GM19238 (cell line): ENCODE data around the gene RAB11FIP2.

Experiments
- DNase-seq: peaks from one replicate; pipeline ENCODE4 v3.0.0; 2011; ENCODE audit warnings: low spot score; ENCODE audit not compliant: insufficient read length

Gene RAB11FIP2

DNA sequence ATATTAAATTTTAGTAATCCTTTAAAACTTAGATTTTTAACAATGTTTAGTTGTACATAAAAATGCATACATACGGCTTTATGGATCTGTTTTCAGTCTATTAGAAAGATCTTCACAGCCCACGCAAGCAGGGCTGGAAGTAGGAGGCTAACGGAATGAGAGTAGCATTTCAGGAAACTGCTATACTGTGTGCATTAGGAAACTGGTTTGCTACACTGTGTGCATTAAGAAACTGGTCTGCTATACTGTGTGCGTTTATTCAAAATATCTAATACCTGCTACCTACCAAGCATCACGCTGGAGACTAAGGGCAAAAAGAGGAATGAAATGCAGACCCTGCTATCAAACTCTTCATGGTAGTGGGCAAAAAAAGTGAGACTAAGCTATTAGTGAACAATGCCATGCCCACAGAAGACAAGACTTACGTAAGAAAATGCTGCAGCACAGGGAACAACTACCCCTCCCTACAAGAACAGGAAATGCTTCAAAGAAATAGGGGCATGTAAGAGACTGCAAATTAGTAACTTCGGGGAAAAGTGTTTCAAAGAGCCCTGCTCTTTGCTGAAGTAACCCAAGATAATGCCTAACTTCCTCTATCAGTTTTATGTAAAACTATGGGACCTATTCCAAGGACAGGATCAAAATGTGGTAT lies 11.3 kb downstream of the RAB11FIP2 start:
- no peak for DNase-seq

GRCh38 chr10:118034791-118035261 lies 11.9 kb downstream of the RAB11FIP2 start:
- DNase-seq, result no peak

- no peak for DNase-seq
These were observed 12.8 kb downstream of the RAB11FIP2 start for GRCh38 chr10:118033905-118034304.

GRCh38 chr10:118032564-118032963 lies 14.2 kb downstream of the RAB11FIP2 start:
- no peak for DNase-seq

DNA sequence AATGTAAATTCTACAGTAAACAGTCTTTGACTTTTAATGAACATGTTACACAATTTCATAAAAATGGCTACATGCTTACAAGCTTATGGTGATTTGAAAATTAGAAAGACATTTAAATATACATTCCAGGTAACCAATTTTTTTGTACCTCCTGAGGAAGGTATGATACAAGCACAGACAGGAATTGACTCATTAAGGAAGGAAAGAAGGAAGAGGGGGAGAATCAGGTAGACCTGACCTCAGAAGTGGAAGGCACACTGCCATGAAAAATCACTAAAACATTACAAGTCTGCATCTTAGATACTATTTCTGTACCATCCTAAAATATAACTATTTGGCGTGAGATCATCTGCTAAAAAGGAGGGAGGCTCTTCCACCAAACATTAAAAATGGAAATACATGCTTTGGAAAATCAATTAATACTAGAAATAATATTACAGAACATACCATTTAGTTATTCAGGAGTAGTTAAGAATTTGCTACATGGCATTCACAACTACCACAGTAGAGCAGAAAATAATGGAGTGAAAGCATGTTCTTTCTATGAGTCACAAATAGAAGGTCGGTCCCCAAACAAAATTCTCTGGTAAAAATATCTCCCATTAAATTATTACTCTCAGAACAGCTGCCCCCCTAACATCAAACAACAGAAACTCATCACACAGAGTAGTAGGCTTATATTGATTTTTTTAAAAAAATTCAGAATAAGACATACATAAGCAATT lies 15.2 kb downstream of the RAB11FIP2 start:
- no peak for DNase-seq

- DNase-seq, result peak; percentile 5
These were observed 18.1 kb downstream of the RAB11FIP2 start for GRCh38 chr10:118028619-118029018.

- DNase-seq, result no peak
These were observed 19.3 kb downstream of the RAB11FIP2 start for GRCh38 chr10:118027397-118027796.

GRCh38 chr10:118026936-118027335 lies 19.8 kb downstream of the RAB11FIP2 start:
- no peak for DNase-seq

DNA sequence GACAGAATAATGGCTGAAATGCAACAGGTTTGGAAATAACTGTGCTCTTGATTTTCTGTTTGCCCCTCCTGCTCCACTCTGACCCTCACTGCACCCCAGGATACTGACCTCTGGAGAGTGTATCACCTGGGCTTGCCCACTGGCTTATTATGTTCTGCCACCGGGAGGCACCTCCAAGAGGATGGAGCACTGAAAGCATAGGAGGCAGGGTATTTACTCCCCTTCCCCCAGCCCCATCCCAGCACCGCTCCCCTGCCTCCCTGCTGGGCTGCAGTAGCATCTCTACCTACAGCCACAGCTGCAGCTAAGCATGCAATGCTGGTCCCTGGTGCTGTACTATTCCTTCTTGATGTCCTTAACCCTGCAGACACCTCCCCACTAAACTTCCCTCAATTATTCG lies 26.4 kb downstream of the RAB11FIP2 start:
- no peak for DNase-seq

DNA sequence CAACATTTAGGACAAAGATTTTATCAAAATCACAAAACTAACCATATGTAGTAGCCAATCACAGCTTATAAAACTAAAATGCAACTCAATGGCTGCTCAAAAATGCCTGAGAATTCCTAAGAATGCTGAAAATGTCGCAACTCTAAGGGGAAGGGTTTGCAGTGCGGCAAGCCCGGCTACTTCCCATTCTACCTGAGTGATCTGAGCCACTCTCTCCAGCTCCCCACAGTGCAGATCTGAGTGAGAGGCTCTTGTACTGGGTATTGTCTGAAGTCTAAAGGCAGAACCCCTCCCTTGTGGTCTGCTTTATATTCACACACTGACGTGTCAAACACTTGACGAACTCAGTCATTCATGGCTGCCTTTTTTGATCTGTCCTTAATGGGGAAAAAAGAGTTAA lies 28.9 kb downstream of the RAB11FIP2 start:
- DNase-seq, result no peak

- no peak for DNase-seq
These were observed 29.5 kb downstream of the RAB11FIP2 start for GRCh38 chr10:118017071-118017740.

DNA sequence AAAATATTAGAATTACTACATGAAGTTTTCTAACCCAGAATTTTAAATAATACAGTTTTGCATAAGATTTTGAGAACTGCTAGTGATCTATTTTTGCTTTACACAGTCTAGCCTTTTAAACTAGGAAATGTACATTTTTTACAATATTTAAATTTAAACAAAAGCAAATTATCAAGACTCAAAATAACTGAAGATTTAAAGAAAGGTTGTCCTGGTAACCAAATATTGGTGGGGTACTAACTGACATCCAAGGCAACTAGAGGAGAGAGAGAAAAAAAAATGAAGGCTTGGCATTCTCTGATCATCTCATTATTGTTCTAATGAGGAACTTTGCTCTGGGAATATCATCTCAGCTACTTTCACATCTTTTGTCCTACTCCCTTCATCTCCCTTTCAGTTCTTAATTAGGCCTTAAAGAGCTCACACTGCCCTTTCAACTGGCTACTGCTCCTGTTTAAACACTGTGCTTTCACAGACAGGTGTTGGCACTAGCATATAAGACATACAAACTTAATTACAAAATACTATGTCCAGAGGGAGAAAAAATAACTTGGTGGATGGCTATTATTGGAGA lies 33.7 kb downstream of the RAB11FIP2 start:
- no peak for DNase-seq

GRCh38 chr10:118007773-118008172 lies 39.0 kb downstream of the RAB11FIP2 start:
- DNase-seq, result no peak

DNA sequence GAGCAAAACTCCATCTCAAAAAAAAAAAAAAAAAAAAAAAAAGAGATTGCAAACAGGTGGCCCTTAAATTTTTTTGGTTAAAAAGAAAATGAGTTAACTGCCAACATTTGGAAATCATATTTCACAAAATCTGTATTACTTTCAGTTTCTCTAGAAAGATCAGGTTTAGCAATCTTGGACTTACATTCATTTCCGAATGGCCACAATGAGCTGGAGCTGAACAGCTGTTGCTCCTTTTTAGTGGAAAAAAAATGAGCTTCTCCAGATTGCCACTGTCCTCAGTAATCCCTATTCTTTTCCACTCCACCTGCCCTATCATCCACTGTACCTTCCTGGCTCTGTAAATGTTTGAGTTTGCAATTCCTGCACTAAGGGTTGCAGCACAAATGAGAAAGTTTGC lies 43.6 kb downstream of the RAB11FIP2 start:
- DNase-seq, result no peak

DNA sequence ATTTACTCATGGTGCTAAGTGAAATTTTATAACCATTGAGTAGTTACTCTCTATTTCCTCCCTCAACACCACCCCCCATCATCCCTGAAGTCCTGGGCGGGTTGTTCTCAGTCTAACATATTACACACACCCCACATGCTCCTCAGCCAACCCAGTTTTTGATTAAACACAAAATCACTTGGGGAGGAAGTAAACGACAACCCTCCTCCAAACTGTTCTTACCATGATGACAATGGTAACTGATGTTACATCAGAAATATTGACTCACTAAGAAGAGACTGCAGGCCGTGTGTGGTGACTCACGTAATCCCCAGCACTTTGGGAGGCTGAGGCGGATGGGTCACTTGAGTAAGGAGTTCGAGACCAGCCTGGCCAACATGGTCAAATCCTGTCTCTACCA lies 44.2 kb downstream of the RAB11FIP2 start:
- no peak for DNase-seq

GRCh38 chr10:117997673-117998072 lies 49.1 kb downstream of the RAB11FIP2 start:
- no peak for DNase-seq

- no peak for DNase-seq
These were observed 50.0 kb downstream of the RAB11FIP2 start for GRCh38 chr10:117996709-117997108.

GRCh38 chr10:117994771-117995170 lies 52.0 kb downstream of the RAB11FIP2 start:
- DNase-seq, result no peak

DNA sequence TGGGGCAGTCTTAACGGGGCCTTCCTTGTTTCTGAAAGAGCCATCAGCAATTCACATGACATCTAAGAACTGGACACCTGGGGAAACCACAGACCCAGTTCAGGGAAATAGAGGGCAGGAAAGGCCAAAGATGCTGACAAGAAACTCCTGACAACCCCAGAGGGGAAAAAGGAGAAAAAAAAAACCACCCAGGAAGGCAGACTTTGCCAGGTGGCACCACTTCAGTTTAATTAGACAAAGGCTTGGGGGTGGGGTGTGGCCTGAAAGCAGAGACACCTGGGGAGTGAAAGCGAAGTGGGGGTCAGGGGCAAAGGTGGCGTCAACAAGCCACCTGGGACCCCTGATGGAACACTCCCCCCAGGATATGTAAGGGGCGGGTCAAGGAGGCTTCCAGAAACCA lies 53.6 kb downstream of the RAB11FIP2 start:
- no peak for DNase-seq

DNA sequence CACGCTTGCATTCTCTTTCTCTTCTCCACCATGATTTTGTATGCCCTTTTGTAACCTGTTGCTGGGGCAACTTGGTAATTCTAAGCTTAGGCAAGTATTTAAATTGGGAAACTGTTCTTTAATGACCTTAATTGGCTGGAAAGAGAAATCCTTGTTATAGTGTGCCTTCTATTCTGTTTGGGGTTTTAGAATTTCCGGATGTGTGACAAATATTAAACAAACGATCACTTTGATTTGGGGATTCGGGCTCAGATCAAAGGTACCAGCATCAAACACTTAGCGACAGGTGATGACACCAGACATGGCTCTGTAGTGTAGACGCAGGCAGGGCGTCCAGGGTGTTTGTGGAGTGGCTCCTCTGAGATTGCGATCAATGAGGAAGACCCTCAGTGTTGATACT lies 55.0 kb downstream of the RAB11FIP2 start:
- DNase-seq, result no peak

DNA sequence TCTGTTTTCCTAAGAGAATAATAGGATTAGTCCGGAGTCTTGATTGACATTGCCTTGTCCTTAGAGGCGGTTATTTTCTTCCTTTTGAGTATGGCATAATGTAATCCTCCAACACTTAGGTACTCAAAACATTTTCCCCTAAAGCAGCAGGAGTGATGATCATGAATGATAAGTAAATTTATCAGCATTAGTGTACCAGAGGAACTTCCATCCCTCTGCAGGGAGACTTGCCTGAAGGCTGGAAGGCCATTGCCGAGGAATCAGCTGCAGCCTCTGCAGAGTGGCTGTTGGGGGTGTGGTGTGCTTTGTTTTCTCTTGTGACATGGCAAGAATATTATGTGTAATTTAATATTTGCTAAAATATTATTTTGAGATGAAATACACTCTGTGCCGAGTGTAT lies 56.8 kb downstream of the RAB11FIP2 start:
- no peak for DNase-seq

DNA sequence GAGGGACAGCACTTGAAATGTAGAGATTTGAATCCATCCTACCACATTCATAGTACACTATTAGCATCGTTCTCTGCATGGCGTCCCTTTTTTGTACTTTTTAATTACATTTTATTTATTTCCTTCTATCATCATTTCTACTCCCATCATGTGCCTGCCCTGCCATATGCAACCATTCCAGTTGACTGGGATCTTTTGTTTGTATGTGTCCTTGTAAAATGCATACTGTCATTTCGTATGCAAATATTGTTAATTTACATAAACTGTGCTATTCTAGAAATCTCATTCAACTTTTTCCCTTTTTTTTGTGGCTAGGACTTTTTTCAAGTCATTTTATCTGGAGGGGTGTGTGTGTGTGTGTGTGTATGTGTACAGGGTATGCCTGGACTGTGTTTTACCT lies 57.9 kb downstream of the RAB11FIP2 start:
- DNase-seq, result no peak
